NT2/D1 (cell line): ENCODE data around the gene MMS19.

ENCODE experiments used
- DNase-seq: peaks from one replicate; pipeline ENCODE4 v3.0.0-alpha.2; 2011; ENCODE audit warnings: low read depth, low spot score
- H3K27me3 ChIP-seq: 2 replicates; pipeline ENCODE4 v1.6.0; 2011; ENCODE audit warnings: mild to moderate bottlenecking; ENCODE audit not compliant: insufficient read length, insufficient read depth
- H3K36me3 ChIP-seq: 2 replicates; pipeline ENCODE4 v1.6.1; 2011; ENCODE audit warnings: mild to moderate bottlenecking, low read length, mixed read lengths; ENCODE audit not compliant: insufficient read depth, insufficient read length
- H3K4me1 ChIP-seq: 2 replicates; pipeline ENCODE4 v1.5.1; 2011; ENCODE audit not compliant: insufficient read depth, insufficient read length
- H3K4me3 ChIP-seq: 2 replicates; pipeline ENCODE4 v1.5.1; 2011; ENCODE audit warnings: low read depth; ENCODE audit not compliant: insufficient read length
- H3K9ac ChIP-seq: 2 replicates; pipeline ENCODE4 v1.6.0; 2011; ENCODE audit warnings: low read depth; ENCODE audit not compliant: insufficient read length
- H3K9me3 ChIP-seq: 2 replicates; pipeline ENCODE4 v1.5.1; 2011; ENCODE audit warnings: mild to moderate bottlenecking, low read length; ENCODE audit not compliant: insufficient read depth
- SUZ12 ChIP-seq: IDR thresholded peaks from 2 replicates; pipeline ENCODE4 v1.6.1; 2011; ENCODE audit not compliant: insufficient read length, insufficient read depth; ENCODE audit errors: extremely low read depth
- YY1 ChIP-seq: IDR thresholded peaks from 2 replicates; pipeline ENCODE4 v1.6.1; 2011; ENCODE audit not compliant: insufficient read length, insufficient read depth
- ZNF274 ChIP-seq: IDR thresholded peaks from 2 replicates; pipeline ENCODE4 v1.6.1; 2011; ENCODE audit warnings: mild to moderate bottlenecking, low read depth, low read length

The MMS19 gene

DNA sequence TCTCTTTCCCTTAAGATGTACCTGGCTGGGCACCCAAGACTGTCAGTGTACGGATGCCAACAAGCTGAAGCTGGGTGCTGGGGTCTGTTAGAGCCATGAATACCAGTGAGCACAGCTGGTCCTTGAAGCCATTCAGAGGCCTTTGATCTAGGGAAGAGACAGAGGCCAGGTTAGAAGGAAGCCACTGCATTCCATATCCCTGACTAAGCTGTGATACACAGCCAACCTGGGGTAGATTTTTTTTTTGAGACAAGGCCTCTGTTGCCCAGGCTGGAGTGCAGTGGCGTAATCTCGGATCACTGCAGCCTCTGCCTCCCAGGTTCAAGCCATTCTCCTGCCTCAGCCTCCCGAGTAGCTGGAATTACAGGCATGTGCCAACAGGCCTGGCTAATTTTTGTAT, 31.5 kb downstream of the MMS19 start:
- Histone ChIP-seq H3K36me3 (peaks cover 87% of the 10 kb centered on the region), H3K27me3 (no peaks in the 10 kb centered on the region), H3K4me3 (no peak overlapping the region), H3K4me1 (peaks cover 4% of the 10 kb centered on the region), H3K9me3 (no peaks in the 10 kb centered on the region), H3K9ac (no peak overlapping the region)
- no peak for DNase-seq
- no peak for TF ChIP-seq ZNF274
- no peak for TF ChIP-seq YY1
- TF ChIP-seq SUZ12: no peak

DNA sequence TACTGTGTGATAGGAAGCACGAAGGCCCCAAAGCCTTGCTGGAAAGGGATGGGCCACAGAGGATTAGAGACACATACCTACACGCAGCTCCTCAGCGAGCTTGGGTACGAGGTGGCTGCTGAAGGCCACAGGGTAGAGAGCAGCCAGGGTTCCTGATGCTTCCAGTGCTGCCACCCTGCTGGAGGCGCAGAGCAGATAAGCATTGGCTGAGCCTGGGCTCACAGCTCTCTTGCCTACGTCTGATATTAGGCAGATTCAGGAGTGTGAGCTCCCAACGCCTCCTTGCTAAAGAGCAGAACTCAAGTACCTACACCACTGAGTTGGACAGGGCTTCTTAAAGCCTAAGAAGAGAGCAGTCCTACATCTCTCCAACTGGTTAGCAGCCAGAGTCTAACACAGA, 32.2 kb downstream of the MMS19 start:
- H3K36me3 ChIP-seq: peaks cover 90% of the 10 kb centered on the region
- no peak overlapping the region for H3K9ac ChIP-seq
- no peak overlapping the region for H3K4me3 ChIP-seq
- no peaks in the 10 kb centered on the region for H3K9me3 ChIP-seq
- TF ChIP-seq ZNF274: no peak
- no peak for TF ChIP-seq SUZ12
- no peak for TF ChIP-seq YY1
- H3K4me1 ChIP-seq: peaks cover 4% of the 10 kb centered on the region
- DNase-seq: no peak
- H3K27me3 ChIP-seq: no peaks in the 10 kb centered on the region

DNA sequence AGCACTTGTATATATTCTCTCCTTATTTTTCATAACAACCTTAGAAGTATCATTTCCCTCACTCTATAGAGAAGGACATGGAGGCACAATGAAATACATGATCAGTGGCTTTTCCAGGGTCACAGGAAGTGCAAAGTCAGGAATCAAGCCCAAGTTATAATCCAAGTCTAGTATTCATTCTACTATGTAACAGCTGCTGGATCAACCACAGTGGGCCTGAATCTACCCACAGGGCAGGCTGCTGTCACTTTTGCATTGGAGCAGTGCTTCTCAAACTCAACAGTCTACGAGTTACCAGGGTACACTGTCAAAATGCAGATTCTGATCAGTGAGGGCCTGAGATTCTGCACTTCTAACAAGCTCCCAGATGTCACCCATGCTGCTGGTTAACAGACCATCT, 34.0 kb downstream of the MMS19 start:
- H3K4me1 ChIP-seq: peaks cover 4% of the 10 kb centered on the region
- DNase-seq: no peak
- TF ChIP-seq SUZ12 (no peak), YY1 (no peak)
- H3K9me3 ChIP-seq: no peaks in the 10 kb centered on the region
- no peak overlapping the region for H3K4me3 ChIP-seq
- H3K9ac ChIP-seq: no peak overlapping the region
- H3K36me3 ChIP-seq: peaks cover 90% of the 10 kb centered on the region
- no peaks in the 10 kb centered on the region for H3K27me3 ChIP-seq

DNA sequence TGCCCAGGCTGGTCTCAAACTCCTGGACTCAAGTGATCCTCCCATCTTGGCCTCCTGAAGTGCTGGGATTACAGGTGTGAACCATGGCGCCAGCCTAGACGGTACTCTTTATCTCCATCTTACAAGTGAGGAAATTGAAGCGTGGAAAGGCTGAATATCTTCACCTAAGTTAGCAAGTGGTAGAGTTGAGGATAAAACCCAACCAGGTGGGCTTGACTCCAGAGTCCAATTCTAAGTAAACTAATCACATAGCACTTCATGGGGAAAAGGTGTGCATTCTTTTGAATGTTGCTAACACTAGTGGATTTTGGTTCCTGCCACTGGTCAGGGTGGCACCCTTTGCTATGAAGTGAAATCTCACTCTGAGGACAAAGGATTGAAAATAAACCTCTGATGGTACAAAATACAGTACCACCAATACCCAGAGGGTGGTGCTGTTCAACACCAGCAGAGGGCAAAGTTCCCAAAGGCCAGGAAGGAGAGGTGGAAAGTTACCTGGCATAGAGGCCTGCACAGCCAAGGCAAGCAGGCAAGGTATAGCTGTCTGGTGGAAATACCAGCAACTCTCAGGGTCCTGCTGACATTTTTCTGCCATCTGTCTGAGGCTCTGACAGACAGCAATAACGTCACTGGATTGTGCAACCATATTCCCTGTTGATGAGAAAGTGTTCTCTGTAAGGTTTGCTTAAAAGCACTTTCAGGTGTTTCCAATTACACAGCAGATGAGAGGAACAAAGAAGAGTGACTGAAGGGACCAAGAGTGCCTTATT, 34.7 kb downstream of the MMS19 start:
- H3K36me3 ChIP-seq: peaks cover 91% of the 10 kb centered on the region
- no peak overlapping the region for H3K4me3 ChIP-seq
- no peaks in the 10 kb centered on the region for H3K27me3 ChIP-seq
- peak; percentile 40 for DNase-seq
- TF ChIP-seq SUZ12 (no peak), YY1 (no peak), ZNF274 (no peak)
- no peak overlapping the region for H3K9ac ChIP-seq
- H3K9me3 ChIP-seq: no peaks in the 10 kb centered on the region
- peaks cover 4% of the 10 kb centered on the region for H3K4me1 ChIP-seq

DNA sequence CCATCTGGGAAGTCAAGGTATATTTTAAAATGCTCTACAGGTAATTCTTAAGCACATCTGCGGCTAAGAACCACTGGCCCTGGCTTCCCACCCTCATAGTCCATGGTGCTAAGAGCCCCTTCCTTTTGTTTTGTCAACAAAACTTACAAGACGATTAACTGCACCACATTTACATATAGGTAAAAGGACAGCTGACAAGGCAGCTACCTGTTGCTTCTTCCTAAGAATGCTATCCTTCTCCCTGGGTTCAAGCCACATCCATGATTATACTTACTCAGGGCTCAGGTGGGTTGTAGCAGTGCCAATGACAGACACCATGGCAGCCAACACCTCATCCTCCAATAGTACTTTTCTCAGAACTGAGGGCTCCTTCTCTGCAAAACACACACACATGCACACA, 35.9 kb downstream of the MMS19 start:
- no peaks in the 10 kb centered on the region for H3K27me3 ChIP-seq
- TF ChIP-seq SUZ12 (no peak), YY1 (no peak), ZNF274 (no peak)
- DNase-seq: no peak
- no peaks in the 10 kb centered on the region for H3K9me3 ChIP-seq
- peaks cover 4% of the 10 kb centered on the region for H3K4me1 ChIP-seq
- no peak overlapping the region for H3K4me3 ChIP-seq
- H3K36me3 ChIP-seq: peaks cover 87% of the 10 kb centered on the region
- no peak overlapping the region for H3K9ac ChIP-seq

DNA sequence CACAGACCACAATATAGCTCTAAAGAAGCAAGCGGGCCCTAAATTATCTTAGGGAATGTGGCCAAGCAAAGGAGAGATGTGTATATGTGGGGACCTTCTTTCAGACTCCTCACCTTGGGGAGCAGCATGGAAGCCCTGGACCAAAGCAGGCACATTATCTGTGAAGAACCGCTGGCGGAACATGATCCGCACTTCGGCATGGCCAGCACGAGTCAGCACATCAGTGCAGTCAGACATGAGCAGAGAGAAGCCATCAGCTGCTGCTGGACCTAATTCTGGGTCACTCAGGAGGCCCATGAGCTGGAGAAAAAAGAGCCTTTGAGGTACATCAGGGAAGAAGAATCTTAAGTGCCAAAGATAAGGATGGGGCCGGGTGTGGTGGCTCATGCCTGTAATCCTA, 38.3 kb downstream of the MMS19 start:
- H3K36me3 ChIP-seq: peaks cover 89% of the 10 kb centered on the region
- no peak overlapping the region for H3K9ac ChIP-seq

DNA sequence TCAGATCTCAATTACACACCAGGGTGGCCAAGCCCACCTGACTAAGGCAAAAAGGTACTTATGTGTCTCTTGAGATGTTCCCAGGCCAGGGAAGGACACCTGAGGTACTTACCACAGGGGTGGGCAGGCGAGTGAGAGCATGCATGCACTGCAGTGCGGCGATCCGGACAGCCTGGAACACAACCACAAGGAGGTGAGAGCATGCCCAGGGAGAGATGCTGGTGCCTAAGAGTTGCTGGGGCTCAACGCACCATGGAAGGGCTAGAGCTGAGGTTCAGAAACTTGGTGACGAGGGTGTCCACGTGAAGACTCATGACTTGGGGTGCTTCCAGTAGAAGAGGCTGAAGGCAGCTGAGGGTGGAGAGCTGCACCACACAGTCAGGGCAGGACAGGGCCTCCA, 39.1 kb downstream of the MMS19 start:
- H3K9me3 ChIP-seq: no peaks in the 10 kb centered on the region
- no peaks in the 10 kb centered on the region for H3K27me3 ChIP-seq
- H3K4me1 ChIP-seq: peaks cover 4% of the 10 kb centered on the region
- peaks cover 94% of the 10 kb centered on the region for H3K36me3 ChIP-seq
- DNase-seq: no peak
- H3K9ac ChIP-seq: no peak overlapping the region
- H3K4me3 ChIP-seq: no peak overlapping the region
- TF ChIP-seq SUZ12 (no peak), YY1 (no peak), ZNF274 (no peak)

More for the DNA sequence above, 38.3 kb downstream of the MMS19 start:
- H3K4me3 ChIP-seq: no peak overlapping the region
- TF ChIP-seq ZNF274: no peak
- no peak for TF ChIP-seq SUZ12
- TF ChIP-seq YY1: no peak
- H3K4me1 ChIP-seq: peaks cover 4% of the 10 kb centered on the region
- H3K9me3 ChIP-seq: no peaks in the 10 kb centered on the region
- no peaks in the 10 kb centered on the region for H3K27me3 ChIP-seq
- no peak for DNase-seq

DNA sequence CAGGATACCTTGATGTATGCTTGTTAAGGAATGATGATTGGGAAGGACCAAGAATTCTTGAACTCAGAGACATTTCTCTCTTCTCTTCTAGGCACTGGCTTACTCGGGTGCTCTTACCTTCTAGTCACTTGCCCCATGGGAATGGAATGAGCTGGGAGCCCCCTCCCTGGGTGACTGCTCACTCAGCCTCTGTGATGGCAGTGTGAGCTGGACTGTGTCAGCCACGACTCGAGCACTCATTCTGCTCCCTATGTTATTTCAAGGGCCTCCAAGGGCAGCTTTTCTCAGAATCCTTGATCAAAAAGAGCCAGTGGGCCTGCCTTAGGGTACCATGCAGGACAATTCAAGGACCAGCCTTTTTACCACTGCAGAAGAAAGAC, 41.5 kb downstream of the MMS19 start:
- H3K4me1 ChIP-seq: peaks cover 3% of the 10 kb centered on the region
- no peak for DNase-seq
- H3K36me3 ChIP-seq: peaks cover 95% of the 10 kb centered on the region
- no peak overlapping the region for H3K4me3 ChIP-seq
- H3K9me3 ChIP-seq: no peaks in the 10 kb centered on the region
- H3K27me3 ChIP-seq: no peaks in the 10 kb centered on the region
- no peak for TF ChIP-seq YY1
- no peak for TF ChIP-seq ZNF274
- TF ChIP-seq SUZ12: no peak
- H3K9ac ChIP-seq: no peak overlapping the region
